ENCODE data around the gene HS3ST1.

GRCh38 chr4:11455201-11455835 is 26.6 kb upstream of the HS3ST1 start:
- no peak for TF ChIP-seq CTCF (IDR thresholded peaks at IDR 0.05)
- no peak for TF ChIP-seq EP300 (IDR thresholded peaks at IDR 0.05)

All from ovary (tissue), 3 donors.